ENCODE measurements around the gene IRF1.
"Not testable (repeated sequence)": the region's sequence is repeated elsewhere in the genome, so short reads cannot be mapped to it uniquely, and the experiment has no call there.

Gene IRF1

GRCh38 chr5:132513618-132514336 is 23.2 kb upstream of the IRF1 start:
- H3K9ac ChIP-seq (ENCODE audit: low read depth, low read length); H3K4me3 ChIP-seq (ENCODE audit: low read depth, low read length); H3K27me3 ChIP-seq (ENCODE audit: control insufficient read depth, insufficient read depth, low read length); H3K36me3 ChIP-seq (ENCODE audit: control insufficient read depth, insufficient read depth, low read length); H3K4me1 ChIP-seq (ENCODE audit: control insufficient read depth, insufficient read depth, low read length); H3K9me3 ChIP-seq (ENCODE audit: control insufficient read depth, insufficient read depth, low read length): not testable (repeated sequence)

- Histone ChIP-seq H3K4me1 (ENCODE audit: control insufficient read depth, insufficient read depth, low read length) (no peaks in the 10 kb centered on the region), H3K9me3 (ENCODE audit: control insufficient read depth, insufficient read depth, low read length) (no peaks in the 10 kb centered on the region), H3K27me3 (ENCODE audit: control insufficient read depth, insufficient read depth, low read length) (no peaks in the 10 kb centered on the region), H3K9ac (ENCODE audit: low read depth, low read length) (no peak overlapping the region), H3K36me3 (ENCODE audit: control insufficient read depth, insufficient read depth, low read length) (no peaks in the 10 kb centered on the region), H3K4me3 (ENCODE audit: low read depth, low read length) (no peak overlapping the region)
Measured at GRCh38 chr5:132510076-132510475, 19.5 kb upstream of the IRF1 start.

- Histone ChIP-seq H3K27me3 (ENCODE audit: control insufficient read depth, insufficient read depth, low read length) (no peaks in the 10 kb centered on the region), H3K36me3 (ENCODE audit: control insufficient read depth, insufficient read depth, low read length) (no peaks in the 10 kb centered on the region), H3K4me1 (ENCODE audit: control insufficient read depth, insufficient read depth, low read length) (no peaks in the 10 kb centered on the region), H3K9ac (ENCODE audit: low read depth, low read length) (no peak overlapping the region), H3K4me3 (ENCODE audit: low read depth, low read length) (no peak overlapping the region), H3K9me3 (ENCODE audit: control insufficient read depth, insufficient read depth, low read length) (no peaks in the 10 kb centered on the region)
Measured at GRCh38 chr5:132506094-132506692, 15.6 kb upstream of the IRF1 start.

- H3K4me1 ChIP-seq (ENCODE audit: control insufficient read depth, insufficient read depth, low read length) = peaks cover under 1% of the 10 kb centered on the region
- no peaks in the 10 kb centered on the region for H3K36me3 ChIP-seq (ENCODE audit: control insufficient read depth, insufficient read depth, low read length)
- no peaks in the 10 kb centered on the region for H3K9me3 ChIP-seq (ENCODE audit: control insufficient read depth, insufficient read depth, low read length)
- no peak overlapping the region for H3K9ac ChIP-seq (ENCODE audit: low read depth, low read length)
- no peaks in the 10 kb centered on the region for H3K27me3 ChIP-seq (ENCODE audit: control insufficient read depth, insufficient read depth, low read length)
- H3K4me3 ChIP-seq (ENCODE audit: low read depth, low read length) = no peak overlapping the region
Measured at GRCh38 chr5:132505641-132506040, 15.1 kb upstream of the IRF1 start.

GRCh38 chr5:132504746-132505145 is 14.2 kb upstream of the IRF1 start:
- Histone ChIP-seq H3K36me3 (ENCODE audit: control insufficient read depth, insufficient read depth, low read length) (no peaks in the 10 kb centered on the region), H3K4me3 (ENCODE audit: low read depth, low read length) (no peak overlapping the region), H3K9me3 (ENCODE audit: control insufficient read depth, insufficient read depth, low read length) (no peaks in the 10 kb centered on the region), H3K27me3 (ENCODE audit: control insufficient read depth, insufficient read depth, low read length) (no peaks in the 10 kb centered on the region), H3K9ac (ENCODE audit: low read depth, low read length) (no peak overlapping the region), H3K4me1 (ENCODE audit: control insufficient read depth, insufficient read depth, low read length) (peaks cover 3% of the 10 kb centered on the region)

GRCh38 chr5:132503244-132503643 is 12.7 kb upstream of the IRF1 start:
- H3K4me3 ChIP-seq (ENCODE audit: low read depth, low read length) = no peak overlapping the region

GRCh38 chr5:132501961-132502931 is 11.7 kb upstream of the IRF1 start:
- no peak overlapping the region for H3K9ac ChIP-seq (ENCODE audit: low read depth, low read length)
- H3K4me1 ChIP-seq (ENCODE audit: control insufficient read depth, insufficient read depth, low read length) = peaks cover 3% of the 10 kb centered on the region
- H3K36me3 ChIP-seq (ENCODE audit: control insufficient read depth, insufficient read depth, low read length) = no peaks in the 10 kb centered on the region

More at GRCh38 chr5:132503244-132503643, 12.7 kb upstream of the IRF1 start:
- Histone ChIP-seq H3K36me3 (ENCODE audit: control insufficient read depth, insufficient read depth, low read length) (no peaks in the 10 kb centered on the region), H3K27me3 (ENCODE audit: control insufficient read depth, insufficient read depth, low read length) (no peaks in the 10 kb centered on the region), H3K4me1 (ENCODE audit: control insufficient read depth, insufficient read depth, low read length) (peaks cover 3% of the 10 kb centered on the region), H3K9me3 (ENCODE audit: control insufficient read depth, insufficient read depth, low read length) (no peaks in the 10 kb centered on the region), H3K9ac (ENCODE audit: low read depth, low read length) (no peak overlapping the region)

GRCh38 chr5:132501629-132501956 is 11.0 kb upstream of the IRF1 start:
- Histone ChIP-seq H3K9ac (ENCODE audit: low read depth, low read length) (no peak overlapping the region), H3K9me3 (ENCODE audit: control insufficient read depth, insufficient read depth, low read length) (no peaks in the 10 kb centered on the region), H3K4me3 (ENCODE audit: low read depth, low read length) (no peak overlapping the region), H3K27me3 (ENCODE audit: control insufficient read depth, insufficient read depth, low read length) (peaks cover 2% of the 10 kb centered on the region), H3K4me1 (ENCODE audit: control insufficient read depth, insufficient read depth, low read length) (peaks cover 3% of the 10 kb centered on the region), H3K36me3 (ENCODE audit: control insufficient read depth, insufficient read depth, low read length) (no peaks in the 10 kb centered on the region)

More at GRCh38 chr5:132501961-132502931, 11.7 kb upstream of the IRF1 start:
- Histone ChIP-seq H3K9me3 (ENCODE audit: control insufficient read depth, insufficient read depth, low read length) (no peaks in the 10 kb centered on the region), H3K27me3 (ENCODE audit: control insufficient read depth, insufficient read depth, low read length) (peaks cover under 1% of the 10 kb centered on the region), H3K4me3 (ENCODE audit: low read depth, low read length) (no peak overlapping the region)

- no peak overlapping the region for H3K9ac ChIP-seq (ENCODE audit: low read depth, low read length)
- no peaks in the 10 kb centered on the region for H3K9me3 ChIP-seq (ENCODE audit: control insufficient read depth, insufficient read depth, low read length)
- H3K36me3 ChIP-seq (ENCODE audit: control insufficient read depth, insufficient read depth, low read length) = no peaks in the 10 kb centered on the region
Measured at GRCh38 chr5:132500931-132501628, 10.5 kb upstream of the IRF1 start.

GRCh38 chr5:132500244-132500930 is 9.8 kb upstream of the IRF1 start:
- Histone ChIP-seq H3K9ac (ENCODE audit: low read depth, low read length) (no peak overlapping the region), H3K4me3 (ENCODE audit: low read depth, low read length) (no peak overlapping the region), H3K9me3 (ENCODE audit: control insufficient read depth, insufficient read depth, low read length) (no peaks in the 10 kb centered on the region), H3K27me3 (ENCODE audit: control insufficient read depth, insufficient read depth, low read length) (peaks cover 2% of the 10 kb centered on the region), H3K36me3 (ENCODE audit: control insufficient read depth, insufficient read depth, low read length) (no peaks in the 10 kb centered on the region), H3K4me1 (ENCODE audit: control insufficient read depth, insufficient read depth, low read length) (peaks cover 4% of the 10 kb centered on the region)

More at GRCh38 chr5:132500931-132501628, 10.5 kb upstream of the IRF1 start:
- Histone ChIP-seq H3K4me1 (ENCODE audit: control insufficient read depth, insufficient read depth, low read length) (peaks cover 3% of the 10 kb centered on the region), H3K27me3 (ENCODE audit: control insufficient read depth, insufficient read depth, low read length) (peaks cover 2% of the 10 kb centered on the region), H3K4me3 (ENCODE audit: low read depth, low read length) (no peak overlapping the region)

Data from iPS-15b (cell line).